OCI-LY3 (cell line): ENCODE measurements around the gene HPCAL1.

Experiments used
- H2AFZ ChIP-seq: fragments of 200-600, 300-600 bp; shearing (Covaris generic); 2 replicates; pipeline ENCODE4 v1.6.0; 2014; ENCODE audit warnings: antibody characterized with exemption, low read depth, low read length
- H3K27ac ChIP-seq: fragments of 200-600, 300-600 bp; sonication (generic); 2 replicates; pipeline ENCODE4 v1.5.1; 2014; ENCODE audit warnings: mild to moderate bottlenecking, low read length, moderate library complexity, mixed read lengths
- H3K27me3 ChIP-seq: fragments of 200-600, 300-600 bp; sonication (generic); 2 replicates; pipeline ENCODE4 v1.6.1; 2014; ENCODE audit warnings: low read depth, low read length, mixed read lengths
- H3K36me3 ChIP-seq: fragments of 200-600, 300-600 bp; sonication (generic); replicated peaks from 2 replicates; pipeline ENCODE3; 2014; ENCODE audit warnings: low read depth, low read length, mixed read lengths
- H3K4me1 ChIP-seq: fragments of 300-600, 200-600 bp; sonication (generic); 2 replicates; pipeline ENCODE4 v1.6.1; 2014; ENCODE audit warnings: low read length, mixed read lengths
- H3K4me2 ChIP-seq: fragments of 200-600, 300-600 bp; sonication (generic); 2 replicates; pipeline ENCODE4 v1.6.1; 2014; ENCODE audit warnings: low read length, mixed read lengths
- H3K4me3 ChIP-seq: fragments of 300-600, 200-600 bp; sonication (generic); 2 replicates; pipeline ENCODE4 v1.5.1; 2014; ENCODE audit warnings: antibody characterized with exemption, mild to moderate bottlenecking, low read length, moderate library complexity
- H3K79me2 ChIP-seq: fragments of 300-600, 200-600 bp; shearing (Covaris generic); 2 replicates; pipeline ENCODE4 v1.6.1; 2014; ENCODE audit warnings: mild to moderate bottlenecking, low read length, mixed read lengths
- H3K9ac ChIP-seq: fragments of 300-600, 200-600 bp; shearing (Covaris generic); 2 replicates; pipeline ENCODE4 v1.6.0; 2014; ENCODE audit warnings: mild to moderate bottlenecking, low read length, moderate library complexity
- H3K9me3 ChIP-seq: fragments of 200-600, 300-600 bp; shearing (Covaris generic); 2 replicates; pipeline ENCODE4 v1.6.1; 2014; ENCODE audit warnings: low read length, mixed read lengths; ENCODE audit not compliant: insufficient read depth
- H4K20me1 ChIP-seq: fragments of 200-600, 300-600 bp; sonication (generic); 2 replicates; pipeline ENCODE4 v1.6.1; 2016; ENCODE audit warnings: low read length, mixed read lengths; ENCODE audit not compliant: insufficient read depth
- EZH2phosphoT487 ChIP-seq: fragments of 200-600 bp; shearing (Covaris generic); IDR thresholded peaks from 2 replicates; pipeline ENCODE4 v1.6.1; 2018; ENCODE audit warnings: antibody characterized with exemption, mixed run types, low read depth
- TF ChIP-seq, protein P1 (sequence below): fragments of 200-600, 300-600 bp; sonication (generic); IDR thresholded peaks from 2 replicates; pipeline ENCODE4 v1.5.1; 2014; ENCODE audit warnings: antibody characterized with exemption, low read length, low read depth

The HPCAL1 gene

DNA sequence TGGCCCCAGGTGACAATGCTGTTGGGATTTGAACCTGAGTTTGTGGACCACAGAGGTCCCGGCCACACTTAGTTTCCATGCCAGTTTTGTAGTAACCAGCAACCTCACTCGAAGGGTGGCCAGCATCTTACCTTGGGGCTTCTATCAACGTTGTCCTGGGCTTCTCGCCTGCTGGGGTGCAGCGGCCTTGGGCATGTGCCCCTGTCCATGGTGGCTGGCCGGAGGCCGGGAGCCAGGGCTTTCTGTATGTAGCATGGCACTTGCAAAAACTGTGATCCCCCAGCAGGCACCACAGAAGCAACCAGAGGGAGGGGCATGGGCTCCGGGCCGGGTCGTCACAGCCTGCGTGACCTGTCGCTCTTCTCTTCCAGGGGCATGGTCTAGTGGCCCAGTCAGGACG lies 93.8 kb downstream of the HPCAL1 start:
- Histone ChIP-seq H3K9me3 (no peaks in the 10 kb centered on the region), H3K9ac (no peak overlapping the region), H3K79me2 (no peaks in the 10 kb centered on the region), H3K4me2 (no peak overlapping the region), H3K27me3 (no peaks in the 10 kb centered on the region), H3K4me3 (no peak overlapping the region), H2AFZ (no peak overlapping the region), H3K27ac (no peak overlapping the region), H4K20me1 (no peaks in the 10 kb centered on the region; the same call in 1 of the 2 replicates), H3K4me1 (peaks cover 9% of the 10 kb centered on the region), H3K36me3 (no peaks in the 10 kb centered on the region)
- no peak for TF ChIP-seq EZH2phosphoT487
- TF ChIP-seq, protein P1, sequence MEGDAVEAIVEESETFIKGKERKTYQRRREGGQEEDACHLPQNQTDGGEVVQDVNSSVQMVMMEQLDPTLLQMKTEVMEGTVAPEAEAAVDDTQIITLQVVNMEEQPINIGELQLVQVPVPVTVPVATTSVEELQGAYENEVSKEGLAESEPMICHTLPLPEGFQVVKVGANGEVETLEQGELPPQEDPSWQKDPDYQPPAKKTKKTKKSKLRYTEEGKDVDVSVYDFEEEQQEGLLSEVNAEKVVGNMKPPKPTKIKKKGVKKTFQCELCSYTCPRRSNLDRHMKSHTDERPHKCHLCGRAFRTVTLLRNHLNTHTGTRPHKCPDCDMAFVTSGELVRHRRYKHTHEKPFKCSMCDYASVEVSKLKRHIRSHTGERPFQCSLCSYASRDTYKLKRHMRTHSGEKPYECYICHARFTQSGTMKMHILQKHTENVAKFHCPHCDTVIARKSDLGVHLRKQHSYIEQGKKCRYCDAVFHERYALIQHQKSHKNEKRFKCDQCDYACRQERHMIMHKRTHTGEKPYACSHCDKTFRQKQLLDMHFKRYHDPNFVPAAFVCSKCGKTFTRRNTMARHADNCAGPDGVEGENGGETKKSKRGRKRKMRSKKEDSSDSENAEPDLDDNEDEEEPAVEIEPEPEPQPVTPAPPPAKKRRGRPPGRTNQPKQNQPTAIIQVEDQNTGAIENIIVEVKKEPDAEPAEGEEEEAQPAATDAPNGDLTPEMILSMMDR, result no peak

DNA sequence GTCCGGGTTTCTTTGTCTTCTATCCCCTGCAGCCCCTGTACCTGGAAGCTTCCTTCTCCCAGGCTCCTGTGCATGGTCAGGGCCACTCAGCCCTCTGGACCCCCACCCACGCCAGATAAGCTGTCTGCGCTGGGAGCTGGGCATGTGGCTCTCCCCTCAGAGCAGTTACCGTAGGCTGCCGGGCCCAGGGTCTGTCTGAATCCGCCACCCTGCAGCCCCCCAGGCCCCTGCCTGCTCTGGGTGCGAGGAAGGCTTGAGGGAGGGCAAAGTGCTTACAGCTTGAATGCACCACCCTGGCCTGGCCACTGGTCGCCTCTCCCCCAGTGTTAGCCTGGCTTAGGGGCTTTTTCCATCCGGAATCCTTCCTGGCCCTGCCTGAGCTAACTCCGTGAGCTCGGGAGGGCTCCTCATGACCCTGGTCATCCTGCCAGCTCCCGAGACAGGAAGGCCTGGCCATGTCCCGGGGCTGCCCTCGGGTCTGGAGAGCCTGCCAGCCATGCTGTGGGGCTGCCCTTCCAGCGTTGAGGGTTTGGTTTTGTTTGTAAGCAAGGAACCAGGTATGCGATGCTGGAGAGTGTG lies 94.7 kb downstream of the HPCAL1 start:
- Histone ChIP-seq H4K20me1 (no peaks in the 10 kb centered on the region; the same call in 1 of the 2 replicates), H3K27ac (no peak overlapping the region), H3K79me2 (no peaks in the 10 kb centered on the region)

DNA sequence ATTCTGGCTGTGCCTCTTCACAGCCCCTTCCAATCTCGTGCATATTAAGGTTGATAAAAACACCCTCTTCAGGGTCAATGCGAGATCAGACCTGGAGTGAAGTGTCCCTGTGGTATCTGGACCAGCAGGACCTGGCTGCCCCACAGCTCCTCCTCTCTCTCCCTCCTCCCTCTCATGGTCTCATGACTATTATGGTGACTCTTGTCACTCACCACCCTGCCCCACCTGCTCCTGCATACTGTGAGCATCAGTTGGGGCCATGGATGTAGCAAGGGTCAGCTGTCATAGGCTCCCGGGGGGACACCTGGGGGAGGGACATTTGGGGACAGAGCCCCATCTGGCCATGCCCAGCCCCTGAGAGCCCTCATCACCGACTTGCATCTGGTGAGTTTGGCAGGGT lies 95.2 kb downstream of the HPCAL1 start:
- H2AFZ ChIP-seq, result no peak overlapping the region
- H3K9me3 ChIP-seq, result no peaks in the 10 kb centered on the region
- no peaks in the 10 kb centered on the region for H3K36me3 ChIP-seq
- no peak overlapping the region for H3K4me3 ChIP-seq
- peaks cover 9% of the 10 kb centered on the region for H3K4me1 ChIP-seq
- H3K9ac ChIP-seq, result no peak overlapping the region
- no peaks in the 10 kb centered on the region for H3K79me2 ChIP-seq
- no peaks in the 10 kb centered on the region for H3K27me3 ChIP-seq
- TF ChIP-seq, protein P1, result no peak
- no peak for TF ChIP-seq EZH2phosphoT487
- H4K20me1 ChIP-seq, result no peaks in the 10 kb centered on the region; the same call in 1 of the 2 replicates
- H3K4me2 ChIP-seq, result no peak overlapping the region
- no peak overlapping the region for H3K27ac ChIP-seq

More for the DNA sequence above, 94.7 kb downstream of the HPCAL1 start:
- peaks cover 9% of the 10 kb centered on the region for H3K4me1 ChIP-seq
- H2AFZ ChIP-seq, result no peak overlapping the region
- H3K9ac ChIP-seq, result no peak overlapping the region
- H3K4me2 ChIP-seq, result no peak overlapping the region
- no peaks in the 10 kb centered on the region for H3K27me3 ChIP-seq
- H3K9me3 ChIP-seq, result no peaks in the 10 kb centered on the region
- no peaks in the 10 kb centered on the region for H3K36me3 ChIP-seq
- no peak overlapping the region for H3K4me3 ChIP-seq
- TF ChIP-seq, protein P1, result no peak
- TF ChIP-seq EZH2phosphoT487, result no peak

DNA sequence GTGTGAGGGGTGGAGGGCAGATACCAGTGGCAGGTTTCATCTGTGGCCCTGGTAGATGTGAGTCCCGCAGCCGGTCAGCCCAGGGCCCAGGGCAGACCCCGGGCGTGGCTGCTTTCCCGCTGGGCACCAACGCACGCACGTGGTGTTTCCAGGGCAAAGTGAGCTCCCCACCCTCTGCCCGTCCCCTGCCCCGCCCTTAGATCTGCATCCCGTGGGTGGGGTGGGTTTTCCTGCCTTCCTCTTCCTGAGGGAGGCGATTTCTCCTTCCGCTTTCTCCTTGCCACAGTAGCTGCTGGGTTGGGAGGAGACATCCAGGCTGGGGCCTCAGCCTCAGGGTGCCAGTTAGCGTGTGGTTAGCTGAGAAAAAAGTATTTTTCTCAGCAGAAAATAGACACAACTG lies 95.8 kb downstream of the HPCAL1 start:
- H3K79me2 ChIP-seq, result no peaks in the 10 kb centered on the region
- H3K9me3 ChIP-seq, result no peaks in the 10 kb centered on the region
- H3K36me3 ChIP-seq, result no peaks in the 10 kb centered on the region
- TF ChIP-seq, protein P1, result no peak
- no peak for TF ChIP-seq EZH2phosphoT487
- no peak overlapping the region for H3K9ac ChIP-seq
- H3K4me2 ChIP-seq, result no peak overlapping the region
- no peaks in the 10 kb centered on the region; the same call in 1 of the 2 replicates for H4K20me1 ChIP-seq
- no peak overlapping the region for H2AFZ ChIP-seq
- no peak overlapping the region for H3K27ac ChIP-seq
- H3K4me1 ChIP-seq, result peaks cover 9% of the 10 kb centered on the region
- H3K4me3 ChIP-seq, result no peak overlapping the region
- no peaks in the 10 kb centered on the region for H3K27me3 ChIP-seq
